HG03520 (cell line): Measurements from ENCODE around the gene CCDC38.

Source experiments
- ATAC-seq: cut with Tn5 transposase; IDR thresholded peaks from one replicate; pipeline ENCODE4 v1.9.1; 2021; ENCODE audit warnings: mild to moderate bottlenecking, moderate library complexity; ENCODE audit not compliant: unreplicated experiment

CCDC38 gene

GRCh38 chr12:95962222-95962621, 19.8 kb upstream of the CCDC38 start:
- ATAC-seq: no peak

- ATAC-seq: no peak
Observed at GRCh38 chr12:95960241-95960640, 17.8 kb upstream of the CCDC38 start.

DNA sequence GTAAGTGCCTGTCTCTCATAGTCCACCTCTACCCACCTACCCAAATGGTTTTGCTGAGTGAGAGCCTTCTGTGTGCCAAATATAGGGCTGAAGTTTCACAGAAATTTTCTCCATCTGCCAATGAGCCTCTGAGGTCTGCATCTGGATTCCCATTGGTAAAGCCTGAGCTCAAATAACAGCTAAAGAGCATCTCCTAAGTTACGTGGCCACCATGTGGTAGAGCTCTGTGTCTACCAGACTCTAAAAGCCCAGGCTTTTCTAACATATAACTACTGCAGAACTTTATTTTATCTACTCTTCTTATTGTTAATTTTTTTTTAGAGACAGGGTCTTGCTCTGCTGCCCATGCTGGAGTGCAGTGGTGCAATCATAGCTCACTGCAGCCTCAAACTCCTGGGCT, 16.7 kb upstream of the CCDC38 start:
- no peak for ATAC-seq

- no peak for ATAC-seq
Observed at GRCh38 chr12:95956557-95957145, 14.2 kb upstream of the CCDC38 start.

DNA sequence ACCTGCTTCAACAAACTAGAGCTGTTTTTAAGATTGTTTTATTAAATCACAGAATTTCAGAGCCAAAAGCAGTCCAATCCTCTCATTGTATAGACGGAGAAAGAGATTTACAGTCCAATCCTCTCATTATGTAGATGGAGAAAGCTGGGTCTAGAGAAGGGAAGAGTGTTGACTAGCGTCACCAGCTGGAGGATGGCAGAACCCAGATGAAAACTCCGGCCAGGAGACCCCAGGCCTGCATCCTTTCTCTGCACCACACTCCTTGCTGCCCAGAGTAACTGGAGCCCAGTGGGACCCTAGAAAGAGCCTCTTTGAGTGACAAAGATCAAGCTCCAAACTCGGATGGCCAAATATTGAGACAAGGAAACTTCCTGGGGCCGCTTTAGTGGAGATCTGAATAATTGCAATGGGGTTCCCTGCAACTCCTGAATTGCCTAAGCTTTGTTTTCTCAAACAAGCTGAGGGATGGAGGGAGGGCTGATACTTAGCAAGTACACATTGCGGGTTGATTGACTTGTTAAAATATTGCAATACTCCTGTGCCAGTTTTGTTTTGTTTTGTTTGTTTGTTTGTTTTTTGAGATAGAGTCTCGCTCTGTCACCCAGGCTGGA, 13.2 kb upstream of the CCDC38 start:
- no peak for ATAC-seq

DNA sequence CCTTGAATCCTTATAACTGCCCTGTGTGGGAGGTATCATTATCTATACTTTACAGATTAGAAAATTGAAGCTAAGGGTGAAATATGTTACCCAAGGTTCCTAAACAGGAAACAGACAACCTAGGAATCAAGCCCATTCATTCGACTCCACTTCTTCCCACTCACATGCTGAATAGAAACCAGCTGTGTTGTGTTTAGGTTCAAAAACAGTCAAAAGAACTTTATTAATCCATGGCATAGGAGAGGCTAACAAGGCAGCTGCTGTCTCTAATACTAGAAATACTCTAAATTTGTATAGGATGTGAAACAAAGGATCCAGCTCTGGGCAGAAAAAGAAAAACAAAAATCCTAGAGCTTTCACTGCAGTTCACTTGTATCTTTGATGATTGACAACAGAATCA, 10.6 kb upstream of the CCDC38 start:
- no peak for ATAC-seq

DNA sequence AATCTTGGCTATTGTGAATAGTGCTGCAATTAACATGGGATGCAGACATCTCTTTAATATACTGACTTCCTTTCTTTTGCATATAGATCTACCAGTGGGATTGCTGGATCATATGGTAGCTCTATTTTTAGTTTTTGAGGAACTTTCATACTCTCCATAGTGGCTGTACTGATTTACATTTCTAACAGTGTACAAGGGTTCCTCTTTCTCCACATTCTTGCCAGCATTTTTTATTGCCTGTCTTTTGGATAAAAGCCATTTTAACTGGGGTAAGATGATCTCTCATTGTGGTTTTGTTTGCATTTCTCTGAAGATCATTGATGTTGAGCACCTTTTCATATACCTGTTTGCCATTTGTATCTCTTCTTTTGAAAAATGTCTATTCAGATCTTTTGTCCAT, 9.1 kb upstream of the CCDC38 start:
- ATAC-seq: no peak

DNA sequence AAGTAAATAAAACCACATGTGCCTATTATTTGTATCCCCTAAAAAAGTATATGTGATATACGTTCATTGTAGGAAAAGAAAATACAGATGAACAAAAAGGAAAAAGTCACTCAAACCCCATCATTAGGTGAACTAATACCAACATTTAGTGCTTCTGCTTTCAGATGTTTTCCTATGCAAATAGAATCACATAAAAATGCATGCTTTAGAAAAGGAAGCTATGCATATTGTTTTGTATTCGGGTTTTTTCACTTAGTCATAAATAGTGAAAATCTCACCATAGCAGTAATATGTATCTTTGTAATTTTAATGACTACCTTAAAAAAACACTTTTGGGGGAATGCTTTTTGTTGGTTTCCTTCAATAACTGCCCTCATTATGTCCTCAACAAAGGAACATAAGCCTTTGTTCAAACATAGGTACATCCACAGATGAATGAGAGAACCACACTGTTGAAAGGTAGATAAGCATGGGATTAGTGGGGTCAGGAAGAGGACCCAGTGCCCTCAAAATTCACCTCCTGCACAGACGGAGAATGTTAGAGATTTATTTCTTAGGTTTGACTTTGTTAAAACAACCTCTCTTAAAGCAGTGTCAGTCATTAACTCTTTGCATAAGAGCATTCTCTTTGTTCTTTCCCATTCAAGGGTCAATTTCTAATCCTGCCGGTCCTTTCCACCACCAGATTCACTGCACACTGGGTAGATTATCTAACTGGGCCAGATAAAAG, 7.2 kb upstream of the CCDC38 start:
- ATAC-seq: no peak

GRCh38 chr12:95944108-95944704, 1.8 kb upstream of the CCDC38 start:
- ATAC-seq: no peak

DNA sequence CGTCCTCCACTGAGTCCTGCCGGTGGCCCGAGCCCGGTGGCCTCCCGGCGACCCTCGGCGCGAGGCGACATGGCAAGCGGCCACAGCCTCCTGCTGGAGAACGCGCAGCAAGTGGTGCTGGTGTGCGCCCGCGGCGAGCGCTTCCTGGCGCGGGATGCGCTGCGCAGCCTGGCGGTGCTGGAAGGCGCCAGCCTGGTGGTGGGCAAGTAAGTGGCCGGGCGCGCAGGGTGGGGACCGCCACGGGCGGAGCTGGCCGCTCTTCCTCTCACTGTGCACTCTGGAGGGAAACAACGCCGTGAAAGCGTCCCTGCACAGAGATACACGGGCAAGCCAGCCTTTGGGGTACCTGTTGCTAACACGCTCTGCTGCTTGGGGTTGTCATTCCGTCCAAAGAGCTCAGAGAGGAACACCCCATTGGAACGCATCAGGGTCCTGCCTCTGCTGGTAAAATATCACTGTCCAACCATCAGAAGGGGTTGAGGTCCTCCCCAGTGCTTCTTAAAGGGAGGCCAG, 972 bp upstream of the CCDC38 start, which contains the start of gene AMDHD1:
AMDHD1 (plus strand) TSS at position 2 of the 513 bp plus-strand sequence; CDS start at position 70, 68 bp downstream.
- ATAC-seq: peak; percentile 52

DNA sequence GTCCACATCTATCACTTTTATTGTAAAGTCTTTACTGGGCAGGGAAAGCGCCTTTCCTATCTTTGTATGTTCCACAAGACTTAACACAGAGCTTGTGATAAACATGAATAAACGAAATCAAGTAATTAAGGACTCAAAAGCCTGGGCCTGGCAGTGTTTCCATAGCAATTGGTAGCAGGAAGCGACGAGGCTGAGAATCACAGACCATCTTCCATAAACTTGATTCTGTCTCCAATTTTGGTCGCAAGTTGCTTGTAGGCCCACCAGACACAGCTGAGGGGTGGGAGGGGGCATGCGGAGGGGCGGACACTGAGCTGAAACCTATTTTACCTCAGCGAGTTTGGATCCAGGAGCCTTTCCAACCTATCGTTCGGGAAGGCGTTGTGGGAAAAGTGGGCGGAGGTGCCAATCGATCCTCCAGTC, 302 bp downstream of the CCDC38 start:
- ATAC-seq: no peak

DNA sequence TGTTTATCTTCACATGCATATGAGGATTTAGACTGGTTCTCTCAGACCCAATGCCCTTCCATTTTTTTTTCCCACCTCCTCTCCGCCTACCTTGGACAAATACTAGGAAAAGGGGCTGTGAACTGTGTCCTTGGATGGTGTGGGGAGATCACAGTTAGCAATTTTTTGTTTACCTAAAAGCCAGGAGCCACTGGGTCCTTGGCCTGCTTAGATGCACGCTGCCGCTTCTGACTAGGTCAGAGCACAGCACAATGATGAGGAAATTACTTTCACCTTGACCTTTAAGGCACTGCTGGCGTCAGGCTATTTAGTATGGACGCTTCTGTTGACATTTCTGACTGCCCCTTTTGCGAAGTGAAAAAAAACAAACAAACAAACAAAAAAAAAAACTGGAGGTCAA, 1.9 kb downstream of the CCDC38 start:
- ATAC-seq: no peak

- ATAC-seq: no peak
Observed at GRCh38 chr12:95922231-95922630, 20.2 kb downstream of the CCDC38 start.

- no peak for ATAC-seq
Observed at GRCh38 chr12:95919110-95919509, 23.3 kb downstream of the CCDC38 start.

DNA sequence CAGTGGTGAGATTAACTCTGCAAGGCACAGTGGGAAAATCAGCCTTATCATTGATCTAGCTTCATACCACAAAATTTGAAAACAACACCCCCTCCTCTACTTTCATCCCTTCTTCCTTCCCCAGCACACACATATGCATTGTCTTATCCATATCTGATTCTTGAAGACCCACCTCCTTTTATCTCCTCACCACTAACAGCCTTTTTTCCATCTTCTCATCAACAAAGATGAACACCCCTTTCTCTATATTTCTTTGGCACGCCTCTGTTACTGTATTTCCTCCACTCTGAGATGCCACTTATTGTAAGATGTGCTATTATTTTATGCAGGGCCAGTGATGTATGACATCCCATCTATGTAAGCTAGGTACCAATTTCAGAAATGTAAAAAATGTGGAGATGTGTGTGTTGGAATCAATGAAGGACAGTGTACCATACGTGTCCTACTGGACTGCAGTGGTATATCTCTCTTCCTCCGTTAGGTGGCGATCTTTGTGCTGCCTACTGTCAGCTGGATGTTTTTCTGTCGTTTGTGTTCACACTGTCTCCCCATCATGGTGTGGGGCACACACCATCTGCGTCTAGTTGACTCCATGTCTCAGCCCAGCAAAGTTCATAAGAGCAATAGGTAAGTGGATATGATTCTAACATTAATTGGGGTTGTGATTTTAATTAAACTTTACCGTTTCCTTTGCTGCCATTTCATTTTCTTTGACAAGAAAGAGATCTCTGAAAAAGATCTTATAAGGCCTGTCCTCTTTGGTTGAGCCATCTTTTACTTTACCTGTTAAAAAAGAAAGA, 24.0 kb downstream of the CCDC38 start:
- peak; percentile 82 for ATAC-seq

DNA sequence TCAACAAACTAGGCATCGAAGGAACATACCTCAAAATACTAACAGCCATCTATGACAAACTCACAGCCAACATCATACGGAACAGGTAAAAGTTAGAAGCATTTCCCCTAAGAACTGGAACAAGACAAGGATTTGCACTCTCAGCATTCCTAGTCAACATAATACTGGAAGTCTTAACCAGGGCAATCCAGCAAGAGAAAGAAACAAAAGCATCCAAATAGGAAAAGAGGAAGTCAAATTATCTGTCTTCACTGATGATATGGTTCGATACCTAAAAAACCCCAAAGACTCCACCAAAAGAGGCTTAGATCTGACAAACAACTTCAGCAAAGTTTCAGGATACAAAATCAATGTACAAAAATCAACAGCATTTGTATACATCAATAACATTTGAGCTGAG, 32.5 kb downstream of the CCDC38 start:
- ATAC-seq: no peak

GRCh38 chr12:95908573-95908972, 33.8 kb downstream of the CCDC38 start:
- no peak for ATAC-seq

DNA sequence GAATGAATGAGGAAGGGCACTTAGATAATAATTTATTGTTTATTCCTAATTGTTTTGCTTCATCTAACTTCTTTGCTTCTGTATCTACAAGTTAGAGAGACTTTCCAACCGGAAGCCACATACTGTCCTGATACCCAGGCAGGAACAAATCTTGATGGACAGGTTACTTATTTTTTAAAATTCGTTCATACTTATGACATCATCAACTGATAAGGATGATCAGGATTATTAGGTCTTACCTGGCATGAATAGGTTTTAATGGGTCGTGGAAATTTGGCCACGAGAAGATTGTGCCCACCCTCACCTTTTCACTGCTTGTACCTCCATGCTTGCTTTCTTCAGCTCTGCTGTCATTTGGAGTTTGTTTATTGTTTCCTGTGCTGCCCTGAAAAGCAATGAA, 44.3 kb downstream of the CCDC38 start:
- no peak for ATAC-seq

DNA sequence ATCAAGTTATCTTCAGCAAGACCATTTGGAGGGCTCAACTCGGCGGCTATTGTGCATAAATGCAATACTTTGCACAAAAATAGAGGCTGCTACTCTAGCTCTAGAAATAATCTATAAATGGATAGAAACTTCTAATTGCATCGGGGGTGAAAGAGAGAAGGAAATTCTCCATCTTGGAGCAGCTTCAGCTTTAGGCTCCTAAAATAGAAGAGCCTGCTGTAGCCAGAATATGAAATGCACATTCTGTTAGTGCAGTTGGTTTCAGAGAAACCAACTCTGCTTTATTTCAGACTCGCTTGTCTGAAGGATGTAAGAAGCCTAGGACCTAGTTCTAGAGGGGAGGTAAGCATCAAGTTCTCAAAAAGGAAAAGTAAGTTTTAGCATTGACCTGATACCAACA, 45.6 kb downstream of the CCDC38 start:
- ATAC-seq: no peak

DNA sequence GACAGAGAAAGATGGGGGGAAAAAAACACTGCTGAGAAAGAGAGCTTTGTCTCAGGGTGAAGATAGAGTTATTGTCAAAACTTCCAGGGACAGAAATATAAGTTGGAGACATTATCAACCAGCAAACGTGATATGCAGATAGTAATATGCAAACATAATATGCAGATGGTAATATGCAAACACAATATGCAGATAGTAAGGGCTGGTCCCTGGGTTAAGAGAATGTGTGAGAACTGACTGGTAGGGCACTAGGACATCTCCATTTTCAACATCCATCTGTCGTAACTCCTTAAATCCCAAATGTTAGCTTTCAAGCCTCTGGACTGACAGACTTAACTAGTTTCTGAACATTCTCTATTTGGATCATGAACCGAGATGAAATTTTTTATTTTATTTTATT, 51.5 kb downstream of the CCDC38 start:
- ATAC-seq: no peak

DNA sequence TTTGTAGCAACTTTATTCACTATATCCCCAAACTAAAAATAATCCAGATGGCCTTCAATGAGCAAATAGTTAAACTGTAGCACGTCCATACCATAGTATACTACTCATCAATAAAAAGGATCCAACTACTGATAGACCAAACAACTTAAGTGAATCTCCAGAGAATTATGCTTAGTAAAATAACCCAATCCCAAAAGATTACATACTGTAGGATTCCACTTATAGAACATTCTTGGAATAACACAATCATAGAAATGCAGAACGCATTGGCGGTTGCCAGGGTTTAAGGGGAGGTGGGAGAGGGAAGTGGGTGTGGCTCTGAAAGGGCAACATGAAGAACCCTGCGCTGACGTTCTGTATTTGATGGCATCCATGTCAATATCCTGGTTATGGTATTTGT, 55.1 kb downstream of the CCDC38 start:
- ATAC-seq: no peak
